Astrocyte (in vitro differentiated cells and primary cell): ENCODE measurements around the gene DHRS2.

Source experiments
- EZH2 ChIP-seq: IDR thresholded peaks from 2 replicates; pipeline ENCODE4 v1.6.1; 2012; ENCODE audit warnings: mild to moderate bottlenecking, low read length, inconsistent platforms; ENCODE audit not compliant: insufficient read depth
- TF ChIP-seq, protein P1 (sequence below): IDR thresholded peaks from 2 replicates; pipeline ENCODE4 v1.5.1; 2011; ENCODE audit warnings: low read depth, mild to moderate bottlenecking, inconsistent platforms, low read length, moderate library complexity; ENCODE audit not compliant: insufficient read depth

DNA sequence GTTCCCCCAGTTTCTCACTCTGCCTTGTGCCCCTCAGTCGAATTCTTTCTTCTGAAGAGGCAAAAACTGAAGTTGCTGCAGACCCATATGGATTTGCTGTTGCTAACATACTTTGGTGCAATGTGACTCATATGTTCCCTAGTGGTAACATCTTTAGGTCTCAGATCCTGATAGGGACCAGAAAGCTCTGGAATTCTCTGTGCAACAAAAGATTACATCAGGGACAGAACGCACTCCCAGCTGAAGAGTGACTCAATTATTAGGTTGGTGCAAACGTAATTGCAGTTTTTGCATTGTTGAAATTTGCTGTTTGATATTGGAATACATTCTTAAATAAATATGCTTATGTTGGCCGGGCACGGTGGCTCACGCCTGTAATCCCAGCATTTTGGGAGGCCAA is 8.2 kb upstream of the DHRS2 start:
- TF ChIP-seq, protein P1, sequence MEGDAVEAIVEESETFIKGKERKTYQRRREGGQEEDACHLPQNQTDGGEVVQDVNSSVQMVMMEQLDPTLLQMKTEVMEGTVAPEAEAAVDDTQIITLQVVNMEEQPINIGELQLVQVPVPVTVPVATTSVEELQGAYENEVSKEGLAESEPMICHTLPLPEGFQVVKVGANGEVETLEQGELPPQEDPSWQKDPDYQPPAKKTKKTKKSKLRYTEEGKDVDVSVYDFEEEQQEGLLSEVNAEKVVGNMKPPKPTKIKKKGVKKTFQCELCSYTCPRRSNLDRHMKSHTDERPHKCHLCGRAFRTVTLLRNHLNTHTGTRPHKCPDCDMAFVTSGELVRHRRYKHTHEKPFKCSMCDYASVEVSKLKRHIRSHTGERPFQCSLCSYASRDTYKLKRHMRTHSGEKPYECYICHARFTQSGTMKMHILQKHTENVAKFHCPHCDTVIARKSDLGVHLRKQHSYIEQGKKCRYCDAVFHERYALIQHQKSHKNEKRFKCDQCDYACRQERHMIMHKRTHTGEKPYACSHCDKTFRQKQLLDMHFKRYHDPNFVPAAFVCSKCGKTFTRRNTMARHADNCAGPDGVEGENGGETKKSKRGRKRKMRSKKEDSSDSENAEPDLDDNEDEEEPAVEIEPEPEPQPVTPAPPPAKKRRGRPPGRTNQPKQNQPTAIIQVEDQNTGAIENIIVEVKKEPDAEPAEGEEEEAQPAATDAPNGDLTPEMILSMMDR, result no peak
- TF ChIP-seq EZH2, result no peak
